ENCODE results near the gene ROPN1L. TPM values are rescaled to one million over a fixed set of nuclear protein-coding genes. Genes with fewer than 3 reads are reported as not detected.
"Not testable (repeated sequence)": the region's sequence is repeated elsewhere in the genome, so short reads cannot be mapped to it uniquely, and the experiment has no call there.

ROPN1L gene
- total RNA-seq, result 1 to 10 TPM in 2 of 4 donors, under 1 TPM in 1, not detected in 1; 0.56 to 2.2 (median 1.4) TPM

DNA sequence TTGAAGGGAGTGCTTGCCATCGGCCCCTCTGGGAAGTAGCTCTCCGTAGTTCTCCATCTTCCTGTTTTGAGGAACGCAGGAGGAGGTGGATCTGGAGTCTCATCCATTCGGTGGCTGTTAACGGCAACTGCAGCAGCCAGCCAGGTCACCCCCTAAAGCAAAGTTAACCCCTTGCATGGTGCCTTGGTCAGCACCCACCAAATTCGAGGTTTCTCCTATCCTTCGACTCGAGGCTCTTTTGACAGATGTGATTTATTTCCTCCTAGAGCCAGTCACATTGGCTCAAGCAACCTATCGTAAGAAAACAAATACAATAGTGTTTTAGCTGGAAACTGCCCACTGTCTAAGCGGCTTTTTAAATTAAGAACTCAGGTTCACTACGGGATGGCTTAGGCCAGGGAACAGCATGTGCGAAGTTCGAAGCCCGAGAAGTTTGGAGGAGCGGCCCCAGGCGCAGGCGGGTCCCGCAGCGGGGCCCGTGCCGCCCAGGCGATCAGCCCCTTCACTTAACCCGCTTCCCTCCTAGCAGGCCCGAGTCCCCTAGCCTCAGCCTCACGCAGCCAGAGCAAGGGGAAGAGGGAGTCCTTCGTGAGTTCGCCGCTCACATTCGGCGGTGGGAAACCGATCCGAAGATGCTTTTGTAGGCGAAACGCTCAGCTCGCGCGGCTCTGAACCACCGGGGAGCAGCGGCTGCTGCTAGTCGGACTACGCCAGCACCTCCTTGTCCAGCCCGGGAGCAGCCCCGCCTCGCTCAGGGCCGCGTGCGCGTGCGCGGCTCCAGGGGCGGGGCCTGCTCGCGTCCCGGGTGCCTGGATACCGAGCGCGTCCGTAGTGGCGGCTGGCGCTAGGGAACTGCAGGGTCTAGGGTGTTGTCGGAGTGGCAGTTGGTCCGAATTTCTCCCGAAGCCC, at the start of gene ROPN1L:
Gene ROPN1L (plus strand): TSS at position 797 of the 909 bp plus-strand sequence. CDS start 289 bp downstream, outside the sequence.
- peak; percentile 98 for ATAC-seq (ENCODE audit: low FRiP score)
- TF ChIP-seq, protein P1, sequence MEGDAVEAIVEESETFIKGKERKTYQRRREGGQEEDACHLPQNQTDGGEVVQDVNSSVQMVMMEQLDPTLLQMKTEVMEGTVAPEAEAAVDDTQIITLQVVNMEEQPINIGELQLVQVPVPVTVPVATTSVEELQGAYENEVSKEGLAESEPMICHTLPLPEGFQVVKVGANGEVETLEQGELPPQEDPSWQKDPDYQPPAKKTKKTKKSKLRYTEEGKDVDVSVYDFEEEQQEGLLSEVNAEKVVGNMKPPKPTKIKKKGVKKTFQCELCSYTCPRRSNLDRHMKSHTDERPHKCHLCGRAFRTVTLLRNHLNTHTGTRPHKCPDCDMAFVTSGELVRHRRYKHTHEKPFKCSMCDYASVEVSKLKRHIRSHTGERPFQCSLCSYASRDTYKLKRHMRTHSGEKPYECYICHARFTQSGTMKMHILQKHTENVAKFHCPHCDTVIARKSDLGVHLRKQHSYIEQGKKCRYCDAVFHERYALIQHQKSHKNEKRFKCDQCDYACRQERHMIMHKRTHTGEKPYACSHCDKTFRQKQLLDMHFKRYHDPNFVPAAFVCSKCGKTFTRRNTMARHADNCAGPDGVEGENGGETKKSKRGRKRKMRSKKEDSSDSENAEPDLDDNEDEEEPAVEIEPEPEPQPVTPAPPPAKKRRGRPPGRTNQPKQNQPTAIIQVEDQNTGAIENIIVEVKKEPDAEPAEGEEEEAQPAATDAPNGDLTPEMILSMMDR (IDR thresholded peaks at IDR 0.05), result no peak

DNA sequence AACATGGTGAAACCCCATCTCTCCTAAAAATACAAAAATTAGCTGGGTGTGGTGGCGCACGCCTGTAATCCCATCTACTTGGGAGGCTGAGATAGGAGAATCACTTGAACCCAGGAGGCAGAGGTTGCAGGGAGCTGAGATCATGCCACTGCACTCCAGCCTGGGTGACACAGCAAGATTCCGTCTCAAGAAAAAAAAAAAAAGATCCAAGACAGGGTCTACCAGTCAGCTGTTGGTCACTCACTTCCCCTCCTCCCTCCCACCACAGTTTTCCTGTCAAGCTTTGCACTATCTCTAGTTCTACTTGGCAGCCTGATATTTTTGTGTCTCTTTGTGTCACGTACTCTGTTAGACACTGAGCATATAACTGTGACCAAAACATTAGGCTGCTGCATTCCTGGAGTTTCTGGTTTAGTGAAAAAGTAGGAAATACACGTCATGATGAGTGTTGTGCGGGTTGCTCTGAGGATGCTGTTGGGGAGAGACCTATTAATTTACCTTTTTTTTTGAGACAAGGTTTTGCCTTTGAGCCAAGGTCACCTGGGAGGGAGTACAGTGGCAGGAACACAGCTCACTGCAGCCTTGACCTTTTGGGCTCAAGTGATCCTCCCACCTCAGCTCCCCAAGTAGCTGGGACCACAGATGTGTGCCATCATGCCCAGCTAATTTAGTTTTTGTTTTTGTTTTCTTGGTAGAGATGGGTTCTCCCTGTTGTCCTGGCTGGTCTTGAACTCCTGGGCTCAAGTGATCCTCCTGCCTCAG, 48.9 kb upstream of the ROPN1L start:
- ATAC-seq (ENCODE audit: low FRiP score); DNase-seq (ENCODE audit: low spot score): not testable (repeated sequence)

More for the DNA sequence above, at the start of gene ROPN1L:
- DNase-seq (ENCODE audit: low spot score), result peak; percentile 52

DNA sequence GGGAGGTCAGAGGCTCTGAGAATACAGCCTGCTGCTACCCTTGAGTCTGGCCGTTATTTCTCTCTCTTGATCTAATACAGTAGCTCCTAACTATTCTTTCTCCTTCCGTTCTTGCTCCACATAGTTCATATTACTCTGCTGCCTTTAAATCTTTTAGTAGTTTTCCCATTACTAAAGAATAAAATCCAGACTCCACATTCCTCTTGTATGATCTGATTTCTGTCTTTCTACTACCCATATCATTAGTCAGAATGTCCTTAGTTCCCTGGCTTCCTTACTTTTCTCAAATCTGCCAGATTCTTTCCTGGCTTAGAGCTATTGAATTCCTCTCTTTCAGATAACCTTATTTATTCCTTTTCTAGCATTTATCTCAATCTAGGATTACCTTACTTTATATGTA, 48.2 kb upstream of the ROPN1L start:
- ATAC-seq (ENCODE audit: low FRiP score), result no peak
- no peak for DNase-seq (ENCODE audit: low spot score)
- TF ChIP-seq, protein P1 (IDR thresholded peaks at IDR 0.05), result no peak

DNA sequence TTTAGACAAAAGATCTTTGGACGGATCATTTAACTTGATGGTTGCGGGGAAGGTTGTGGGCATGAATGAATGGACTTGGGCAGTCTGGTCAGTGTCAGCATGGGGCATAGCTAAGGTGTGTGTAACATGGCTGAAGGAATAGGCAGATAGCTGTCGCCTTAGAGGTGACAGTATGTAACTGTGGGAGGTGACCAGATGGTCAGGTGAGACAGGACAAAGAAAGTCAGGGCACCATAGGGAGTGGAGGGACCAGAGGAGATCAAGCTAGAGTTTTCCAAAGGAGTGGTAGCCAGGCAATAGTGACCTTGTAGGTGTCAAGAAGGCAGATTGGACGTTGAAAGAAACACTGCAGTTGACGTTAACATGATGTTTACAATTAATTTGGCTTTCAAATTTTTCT, 45.1 kb upstream of the ROPN1L start:
- ATAC-seq (ENCODE audit: low FRiP score), result no peak
- no peak for DNase-seq (ENCODE audit: low spot score)
- TF ChIP-seq, protein P1 (IDR thresholded peaks at IDR 0.05), result no peak

DNA sequence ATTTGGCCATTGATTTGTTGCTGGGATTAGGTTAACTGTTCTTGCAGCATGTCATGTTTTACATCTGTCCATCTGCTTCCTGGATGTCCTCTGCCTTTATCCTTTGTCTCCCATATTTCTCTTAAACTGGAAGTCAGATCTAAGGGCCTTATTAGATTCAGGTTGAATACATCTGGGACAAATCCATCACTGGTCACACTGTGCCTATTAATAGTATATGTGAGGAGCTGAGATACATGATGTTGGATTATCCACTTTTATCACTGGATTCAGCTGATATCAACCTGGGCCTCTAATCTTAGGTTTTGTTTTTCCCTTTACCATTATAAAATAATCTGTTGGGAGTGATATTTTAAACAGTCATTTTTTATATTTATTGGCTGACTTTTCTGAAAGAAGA, 41.8 kb upstream of the ROPN1L start:
- no peak for ATAC-seq (ENCODE audit: low FRiP score)

DNA sequence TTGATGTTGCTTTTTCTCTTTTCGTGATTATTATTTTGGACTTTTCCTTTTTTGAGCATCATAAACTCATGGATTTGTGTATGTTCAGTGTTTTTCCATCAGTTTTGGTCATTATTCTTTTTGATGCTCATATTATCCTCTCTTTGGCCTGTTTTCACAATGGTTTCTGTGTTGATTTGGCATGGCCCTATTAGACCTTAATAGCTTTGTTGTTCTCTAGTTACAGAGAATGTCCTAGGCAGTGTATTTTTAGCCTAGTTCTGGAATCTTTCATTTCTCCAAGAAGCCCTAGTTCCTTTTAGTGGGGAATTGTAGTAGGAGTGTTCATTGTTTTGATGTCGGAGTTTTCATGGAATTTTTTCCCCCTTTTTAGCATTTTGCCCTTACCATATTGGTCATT, 41.3 kb upstream of the ROPN1L start:
- DNase-seq (ENCODE audit: low spot score), result no peak
- peak; percentile 19 for ATAC-seq (ENCODE audit: low FRiP score)
- TF ChIP-seq, protein P1 (IDR thresholded peaks at IDR 0.05), result no peak

More for the DNA sequence above, 41.8 kb upstream of the ROPN1L start:
- TF ChIP-seq, protein P1 (IDR thresholded peaks at IDR 0.05), result no peak
- no peak for DNase-seq (ENCODE audit: low spot score)

DNA sequence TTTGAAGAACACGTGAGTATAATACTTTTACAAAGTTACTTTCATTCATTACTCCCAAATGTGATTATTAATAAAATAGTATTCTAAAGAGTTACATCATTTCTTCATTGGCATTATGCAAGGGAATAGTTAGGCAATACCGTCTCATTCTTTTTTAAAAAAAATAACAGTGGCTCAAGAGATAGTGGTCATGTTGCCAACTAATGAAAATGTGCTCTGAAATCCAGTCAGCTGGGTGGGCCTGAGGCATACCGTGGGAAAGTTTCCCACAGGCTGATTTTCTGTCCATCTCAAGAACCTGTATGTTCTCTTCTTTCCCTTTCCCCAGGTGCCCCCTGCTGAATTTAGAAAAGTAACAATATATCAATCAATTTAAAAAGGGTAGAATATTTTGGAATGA, 40.8 kb upstream of the ROPN1L start:
- ATAC-seq (ENCODE audit: low FRiP score) (peak; percentile 75), DNase-seq (ENCODE audit: low spot score) (no peak)
- TF ChIP-seq, protein P1 (IDR thresholded peaks at IDR 0.05), result no peak
